HepG2 (cell line): Measurements from ENCODE around the gene DUSP7. TPM values are rescaled to one million over a fixed set of nuclear protein-coding genes. Genes with fewer than 3 reads are reported as not detected.

ENCODE experiments used
- CCDC6 ChIP-seq: sonication (generic); formaldehyde crosslinking; IDR thresholded peaks from 2 replicates; pipeline ENCODE4 v1.8.1; 2022; ENCODE audit warnings: mild to moderate bottlenecking, missing genetic modification reagents, moderate library complexity
- MXD4 ChIP-seq: IDR thresholded peaks from 2 replicates; pipeline ENCODE4 v1.6.1; 2016; ENCODE audit warnings: mild to moderate bottlenecking, missing biosample characterization, missing genetic modification reagents
- MYC ChIP-seq: sonication (generic); formaldehyde crosslinking; IDR thresholded peaks from 2 replicates; pipeline ENCODE4 v1.9.0; 2021; ENCODE audit warnings: missing genetic modification reagents, borderline replicate concordance
- PATZ1 ChIP-seq: sonication (generic); formaldehyde crosslinking; IDR thresholded peaks from 2 replicates; pipeline ENCODE4 v1.4.0; 2020; ENCODE audit warnings: missing genetic modification reagents
- RFX1 ChIP-seq: fragments of 450-650 bp; IDR thresholded peaks from 2 replicates; pipeline ENCODE4 v1.6.1; 2017
- SATB2 ChIP-seq: sonication (generic); formaldehyde crosslinking; IDR thresholded peaks from 2 replicates; pipeline ENCODE4 v1.5.0; 2020; ENCODE audit warnings: missing genetic modification reagents
- SNAI1 ChIP-seq: sonication (generic); formaldehyde crosslinking; IDR thresholded peaks from 2 replicates; pipeline ENCODE4 v1.5.0; 2020; ENCODE audit warnings: mild to moderate bottlenecking, missing genetic modification reagents, borderline replicate concordance
- SNAPC4 ChIP-seq: sonication (generic); formaldehyde crosslinking; IDR thresholded peaks from 2 replicates; pipeline ENCODE4 v1.4.0; 2020; ENCODE audit warnings: mild to moderate bottlenecking, missing genetic modification reagents
- TMF1 ChIP-seq: sonication (generic); formaldehyde crosslinking; IDR thresholded peaks from 2 replicates; pipeline ENCODE4 v1.8.1; 2022; ENCODE audit warnings: low read depth, missing genetic modification reagents
- ZBED4 ChIP-seq: sonication (generic); formaldehyde crosslinking; IDR thresholded peaks from 2 replicates; pipeline ENCODE4 v1.4.0; 2020; ENCODE audit warnings: missing genetic modification reagents, borderline replicate concordance
- ZIK1 ChIP-seq: sonication (generic); formaldehyde crosslinking; IDR thresholded peaks from 2 replicates; pipeline ENCODE4 v1.5.0; 2020; ENCODE audit warnings: mild to moderate bottlenecking, low read depth, missing genetic modification reagents, borderline replicate concordance
- ZMYM4 ChIP-seq: sonication (generic); formaldehyde crosslinking; IDR thresholded peaks from 2 replicates; pipeline ENCODE4 v1.8.1; 2023; ENCODE audit warnings: mild to moderate bottlenecking, missing genetic modification reagents
- ZNF138 ChIP-seq: sonication (generic); formaldehyde crosslinking; IDR thresholded peaks from 2 replicates; pipeline ENCODE4 v1.5.0; 2020; ENCODE audit warnings: mild to moderate bottlenecking, low read depth, missing genetic modification reagents
- ZNF260 ChIP-seq: sonication (generic); formaldehyde crosslinking; IDR thresholded peaks from 2 replicates; pipeline ENCODE4 v1.4.0; 2020; ENCODE audit warnings: missing genetic modification reagents, low read depth, mild to moderate bottlenecking, borderline replicate concordance
- ZNF431 ChIP-seq: sonication (generic); formaldehyde crosslinking; IDR thresholded peaks from 2 replicates; pipeline ENCODE4 v1.9.0; 2022; ENCODE audit warnings: missing genetic modification reagents, low read depth, mild to moderate bottlenecking, borderline replicate concordance
- ZNF446 ChIP-seq: sonication (generic); formaldehyde crosslinking; IDR thresholded peaks from 2 replicates; pipeline ENCODE4 v1.5.0; 2020; ENCODE audit warnings: mild to moderate bottlenecking, missing genetic modification reagents
- ZNF678 ChIP-seq: sonication (generic); formaldehyde crosslinking; IDR thresholded peaks from 2 replicates; pipeline ENCODE4 v1.4.0; 2020; ENCODE audit warnings: mild to moderate bottlenecking, missing genetic modification reagents
- ZSCAN21 ChIP-seq: sonication (generic); formaldehyde crosslinking; IDR thresholded peaks from 2 replicates; pipeline ENCODE4 v1.8.0; 2022; ENCODE audit warnings: mild to moderate bottlenecking, missing genetic modification reagents, moderate library complexity, borderline replicate concordance
- polyA plus RNA-seq, 8 experiments: library from polyadenylated mRNA; depleted of rRNA in 3 of 8; stranded (reverse) in 7 of 8; unstranded in 1 of 8; fragments of >200 nt; fragmentation: Illumina TruSeq in 4 of 8; extraction: Trizol in 4 of 8; gene quantifications; 2 replicates each; pipeline versions ENCODE4 v1.2.1 to v1.2.3, GENCODE V29; 2011 to 2016; ENCODE audit warnings: low read depth in 4 of 8, missing spikeins in 1 of 8, mixed read lengths in 1 of 8; ENCODE audit not compliant: insufficient read depth in 1 of 8
- total RNA-seq, 5 experiments: library from RNA; depleted of rRNA; stranded (reverse); fragments of >200 nt; fragmentation: Illumina TruSeq; extraction: Trizol; gene quantifications; 2 replicates each; pipeline ENCODE4 v1.2.3, GENCODE V29; 2016; ENCODE audit warnings: low read depth in 1 of 5

The DUSP7 gene
- total and polyA plus RNA-seq, 2 of the 13 experiments (the other 11 are each of a cell fraction or from before 2014, with no cell fraction given) = 6.6 to 8.8 TPM

- TF ChIP-seq RFX1 (no peak), ZMYM4 (0 out of 2 replicates have a peak, but pooled peaks have one; percentile 34), TMF1 (CRISPR knock-in tag) (peak; percentile 63; the same call in 1 of the 2 replicates), SNAI1 (CRISPR knock-in tag) (0 out of 2 replicates have a peak, but pooled peaks have one; percentile 45), ZNF678 (CRISPR knock-in tag) (0 out of 2 replicates have a peak, but pooled peaks have one; percentile 44), ZBED4 (CRISPR knock-in tag) (no peak), ZNF431 (peak; percentile 90), ZNF260 (CRISPR knock-in tag) (no peak), MXD4 (CRISPR knock-in tag) (no peak; the same call in 1 of the 2 replicates), SATB2 (CRISPR knock-in tag) (peak; percentile 88; the same call in 1 of the 2 replicates), SNAPC4 (CRISPR knock-in tag) (peak; percentile 57; the same call in 1 of the 2 replicates), PATZ1 (peak; percentile 24), CCDC6 (CRISPR knock-in tag) (no peak), ZIK1 (CRISPR knock-in tag) (peak; percentile 81), ZNF138 (peak; percentile 53; the same call in 1 of the 2 replicates), ZNF446 (CRISPR knock-in tag) (peak; percentile 86), MYC (CRISPR knock-in tag) (peak; percentile 85), ZSCAN21 (CRISPR knock-in tag) (peak; percentile 85; the same call in 1 of the 2 replicates)
Observed at GRCh38 chr3:52055537-52056351, 627 bp downstream of the DUSP7 start (continued).
